Activated B cell treated with CpG ODN at 0.5 μM for 24 hours (primary cell): Measurements from ENCODE around the gene LDLRAD4. TPM values are rescaled to one million over a fixed set of nuclear protein-coding genes. Genes with fewer than 3 reads are reported as not detected.

Experiments
- ATAC-seq: fragments of 200-7000 bp; cut with Tn5 transposase; one replicate; pipeline ENCODE4 v1.10.0; 2021; ENCODE audit warnings: low read depth, mild to moderate bottlenecking, moderate library complexity
- CTCF ChIA-PET: fragments of 350-600 bp; sonication (Branson Sonifier 250); formaldehyde crosslinking; loops from one replicate; lab custom pipeline; 2021; ENCODE audit warnings: antibody characterized with exemption; lab: Charles Lee
- POLR2A ChIA-PET: fragments of 350-600 bp; sonication (Branson Sonifier 250); formaldehyde crosslinking; loops from one replicate; lab custom pipeline; 2021; ENCODE audit warnings: antibody characterized with exemption; lab: Charles Lee
- DNase-seq: peaks from one replicate; pipeline ENCODE4 v3.0.0; 2022
- H3K27ac Mint-ChIP-seq: one replicate; pipeline ENCODE4 v1.8.0; 2020; ENCODE audit warnings: mixed read lengths
- H3K27me3 Mint-ChIP-seq: one replicate; pipeline ENCODE4 v1.8.0; 2021; ENCODE audit warnings: mixed read lengths
- H3K36me3 Mint-ChIP-seq: one replicate; pipeline ENCODE4 v1.8.0; 2021; ENCODE audit warnings: low read depth, mixed read lengths
- H3K4me1 Mint-ChIP-seq: one replicate; pipeline ENCODE4 v1.8.0; 2021; ENCODE audit warnings: mixed read lengths
- H3K4me3 Mint-ChIP-seq: one replicate; pipeline ENCODE4 v1.8.0; 2020; ENCODE audit warnings: mild to moderate bottlenecking, mixed read lengths
- H3K9me3 Mint-ChIP-seq: one replicate; pipeline ENCODE4 v1.8.0; 2020; ENCODE audit warnings: mixed read lengths
- CTCF ChIP-seq: fragments of 200-600 bp; IDR thresholded peaks from one replicate; pipeline ENCODE4 v1.8.0; 2022; ENCODE audit warnings: antibody characterized with exemption, mild to moderate bottlenecking
- intact Hi-C: fragments of 100-400 bp; cut with micrococcal nuclease; formaldehyde crosslinking; loops from one replicate; pipeline ENCODE4 v1.15.1; 2024
- total RNA-seq: library from RNA; stranded (reverse); gene quantifications from 2 replicates; pipeline ENCODE4 v1.2.3, GENCODE V29; 2022

The LDLRAD4 gene
- total RNA-seq, 1 donor from 2014 or later: 66.9 TPM

GRCh38 chr18:13540477-13541182, 322.1 kb downstream of the LDLRAD4 start:
- intact Hi-C loops: no loop called here
- no peaks in the 10 kb centered on the region for H3K27me3 Mint-ChIP-seq
- H3K27ac Mint-ChIP-seq: no peak overlapping the region
- no peak for ATAC-seq
- no peak overlapping the region for H3K4me3 Mint-ChIP-seq
- H3K9me3 Mint-ChIP-seq: no peaks in the 10 kb centered on the region
- CTCF ChIA-PET: no interaction called here
- POLR2A ChIA-PET: no interaction called here
- peaks cover 44% of the 10 kb centered on the region for H3K4me1 Mint-ChIP-seq
- H3K36me3 Mint-ChIP-seq: no peaks in the 10 kb centered on the region
- DNase-seq: no peak
- TF ChIP-seq CTCF: no peak

DNA sequence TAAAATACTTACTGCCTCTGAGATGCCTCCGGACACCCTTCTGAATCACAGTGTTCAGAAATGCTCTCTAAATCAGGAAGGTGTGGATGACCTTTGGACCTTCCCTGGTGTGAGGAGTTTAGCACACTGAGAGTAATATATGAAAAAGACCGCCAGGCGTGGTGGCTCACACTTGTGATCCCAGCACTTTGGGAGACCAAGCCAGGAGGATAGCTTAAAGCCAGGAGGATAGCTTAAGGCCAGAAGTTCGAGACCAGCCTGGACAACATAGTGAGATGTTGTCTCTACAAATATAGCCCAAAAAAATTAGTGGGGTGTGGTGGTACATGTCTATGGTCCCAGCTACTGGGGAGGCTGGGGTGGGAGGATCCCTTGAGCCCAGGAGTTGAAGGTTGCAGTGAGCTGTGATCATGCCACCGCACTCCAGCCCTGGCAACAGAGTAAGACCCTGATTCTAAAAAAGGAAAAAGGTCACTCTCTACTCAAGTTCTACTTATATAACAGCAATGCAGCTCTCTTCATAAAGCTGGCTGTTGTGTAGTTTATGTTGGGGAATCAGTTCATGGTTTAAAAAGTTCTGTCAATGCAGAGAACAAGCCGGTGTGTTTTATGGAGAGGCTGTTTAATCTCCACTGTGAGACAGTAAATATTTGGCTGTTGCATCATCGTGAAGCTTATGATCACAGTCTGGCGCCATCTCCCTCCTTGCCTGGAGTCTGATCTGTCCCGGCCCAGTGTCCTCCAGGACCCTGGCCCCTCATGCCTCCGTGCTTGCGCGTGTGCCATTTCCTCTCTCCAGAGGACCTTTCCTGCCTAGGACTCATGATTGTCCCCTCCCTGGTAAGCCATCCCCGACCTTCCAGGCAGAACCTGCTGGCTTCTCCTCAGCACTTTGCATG, 323.3 kb downstream of the LDLRAD4 start:
- no peak overlapping the region for H3K4me3 Mint-ChIP-seq

DNA sequence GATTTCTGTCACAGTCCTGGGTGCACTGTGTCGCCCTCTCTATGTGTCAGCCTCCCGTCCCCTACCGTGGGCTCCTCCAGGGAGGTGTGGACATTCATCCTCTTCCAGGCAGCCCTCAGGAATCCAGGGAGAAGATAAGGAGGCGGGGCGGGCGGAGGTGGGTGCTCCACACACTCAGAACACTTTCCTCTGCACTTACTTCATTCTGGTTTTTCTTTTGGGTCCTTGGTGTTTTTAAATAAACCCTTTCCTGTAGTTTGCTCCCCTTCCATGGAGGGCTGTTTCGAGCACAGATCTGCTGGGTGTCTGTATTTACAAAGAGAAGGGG, 323.9 kb downstream of the LDLRAD4 start:
- Mint-ChIP-seq H3K4me1 (peaks cover 36% of the 10 kb centered on the region), H3K36me3 (no peaks in the 10 kb centered on the region), H3K9me3 (no peaks in the 10 kb centered on the region), H3K27me3 (no peaks in the 10 kb centered on the region), H3K4me3 (no peak overlapping the region), H3K27ac (no peak overlapping the region)
- intact Hi-C loops: no loop called here
- TF ChIP-seq CTCF: no peak
- ATAC-seq (no peak), DNase-seq (no peak)
- CTCF ChIA-PET: no interaction called here
- POLR2A ChIA-PET: no interaction called here

More for the DNA sequence above, 323.3 kb downstream of the LDLRAD4 start:
- DNase-seq: no peak
- ChIA-PET POLR2A (no interaction called here), CTCF (no interaction called here)
- H3K27me3 Mint-ChIP-seq: no peaks in the 10 kb centered on the region
- no peaks in the 10 kb centered on the region for H3K9me3 Mint-ChIP-seq
- no peak overlapping the region for H3K27ac Mint-ChIP-seq
- H3K4me1 Mint-ChIP-seq: peaks cover 39% of the 10 kb centered on the region
- H3K36me3 Mint-ChIP-seq: no peaks in the 10 kb centered on the region
- no peak for TF ChIP-seq CTCF
- no peak for ATAC-seq
- intact Hi-C loops: no loop called here

GRCh38 chr18:13543144-13543543, 324.6 kb downstream of the LDLRAD4 start:
- Mint-ChIP-seq H3K9me3 (peaks cover 2% of the 10 kb centered on the region), H3K4me1 (peaks cover 30% of the 10 kb centered on the region), H3K27me3 (no peaks in the 10 kb centered on the region), H3K4me3 (no peak overlapping the region), H3K27ac (no peak overlapping the region), H3K36me3 (no peaks in the 10 kb centered on the region)
- POLR2A ChIA-PET: no interaction called here
- intact Hi-C loops: no loop called here
- no peak for TF ChIP-seq CTCF
- CTCF ChIA-PET: no interaction called here
- DNase-seq (no peak), ATAC-seq (no peak)
